K562 (cell line): ENCODE measurements around the gene PLEKHS1.

Experiments used
- CTCF ChIP-seq, 3 experiments: IDR thresholded peaks in 2 of 3; conservative IDR thresholded peaks in 1 of 3; 2 replicates each; pipeline ENCODE4 v1.5.1; 2011 to 2012; ENCODE audit warnings: low read length in 3 of 3, mild to moderate bottlenecking in 3 of 3, control low read depth in 2 of 3, improper control_type of control experiment in 1 of 3, inconsistent platforms in 1 of 3, low read depth in 1 of 3, mixed read lengths in 1 of 3, moderate library complexity in 1 of 3; ENCODE audit not compliant: insufficient read depth in 2 of 3
- TF ChIP-seq, protein P1 (sequence below): fragments of 250-450 bp; sonication (Bioruptor Pico); IDR thresholded peaks from 2 replicates; pipeline ENCODE4 v1.5.0; 2020; ENCODE audit warnings: mild to moderate bottlenecking, borderline replicate concordance
- TF ChIP-seq, protein P2 (sequence below): sonication (generic); formaldehyde crosslinking; IDR thresholded peaks from 2 replicates; pipeline ENCODE4 v1.8.0; 2022; ENCODE audit warnings: mild to moderate bottlenecking, missing genetic modification reagents
- TF ChIP-seq, protein P3 (sequence below), 2 experiments: fragments of 200-800 bp in 1 of 2; sonication (Bioruptor generic) in 1 of 2; sonication (generic) in 1 of 2; formaldehyde crosslinking in 1 of 2; IDR thresholded peaks in 1 of 2; conservative IDR thresholded peaks in 1 of 2; 2 replicates each; pipeline versions ENCODE4 v1.5.0 to v1.6.1; 2016 to 2020; ENCODE audit warnings: missing compliant biosample characterization in 1 of 2, missing genetic modification characterization in 1 of 2, missing genetic modification reagents in 1 of 2

DNA sequence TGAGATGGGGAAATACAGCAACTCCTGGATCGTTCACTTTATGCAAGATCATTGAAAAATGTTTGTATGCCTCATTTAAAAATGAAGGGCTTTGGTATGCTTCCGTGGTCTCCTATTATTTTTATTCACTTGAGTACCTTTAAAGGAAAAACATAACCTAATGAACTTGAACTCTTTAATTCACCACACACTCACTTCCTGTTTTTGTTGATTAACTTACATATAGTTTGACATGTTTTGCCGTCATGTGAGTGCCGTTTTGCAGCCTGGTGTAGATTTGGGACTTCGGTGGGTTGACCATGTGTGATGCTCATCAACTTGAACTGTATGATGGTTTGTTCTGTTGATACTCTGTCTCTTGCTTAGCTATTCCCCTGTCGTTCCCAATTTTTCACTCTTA, 42.8 kb upstream of the PLEKHS1 start:
- TF ChIP-seq CTCF (IDR thresholded peaks at IDR 0.05 in 2 of 3, conservative IDR thresholded peaks at IDR 0.05 in 1 of 3; ENCODE audit: insufficient read depth in 2 of 3, low read depth in 1 of 3, low read length in 3 of 3), result no peak
- TF ChIP-seq, protein P1, sequence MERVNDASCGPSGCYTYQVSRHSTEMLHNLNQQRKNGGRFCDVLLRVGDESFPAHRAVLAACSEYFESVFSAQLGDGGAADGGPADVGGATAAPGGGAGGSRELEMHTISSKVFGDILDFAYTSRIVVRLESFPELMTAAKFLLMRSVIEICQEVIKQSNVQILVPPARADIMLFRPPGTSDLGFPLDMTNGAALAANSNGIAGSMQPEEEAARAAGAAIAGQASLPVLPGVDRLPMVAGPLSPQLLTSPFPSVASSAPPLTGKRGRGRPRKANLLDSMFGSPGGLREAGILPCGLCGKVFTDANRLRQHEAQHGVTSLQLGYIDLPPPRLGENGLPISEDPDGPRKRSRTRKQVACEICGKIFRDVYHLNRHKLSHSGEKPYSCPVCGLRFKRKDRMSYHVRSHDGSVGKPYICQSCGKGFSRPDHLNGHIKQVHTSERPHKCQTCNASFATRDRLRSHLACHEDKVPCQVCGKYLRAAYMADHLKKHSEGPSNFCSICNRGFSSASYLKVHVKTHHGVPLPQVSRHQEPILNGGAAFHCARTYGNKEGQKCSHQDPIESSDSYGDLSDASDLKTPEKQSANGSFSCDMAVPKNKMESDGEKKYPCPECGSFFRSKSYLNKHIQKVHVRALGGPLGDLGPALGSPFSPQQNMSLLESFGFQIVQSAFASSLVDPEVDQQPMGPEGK, result no peak
- TF ChIP-seq, protein P2, sequence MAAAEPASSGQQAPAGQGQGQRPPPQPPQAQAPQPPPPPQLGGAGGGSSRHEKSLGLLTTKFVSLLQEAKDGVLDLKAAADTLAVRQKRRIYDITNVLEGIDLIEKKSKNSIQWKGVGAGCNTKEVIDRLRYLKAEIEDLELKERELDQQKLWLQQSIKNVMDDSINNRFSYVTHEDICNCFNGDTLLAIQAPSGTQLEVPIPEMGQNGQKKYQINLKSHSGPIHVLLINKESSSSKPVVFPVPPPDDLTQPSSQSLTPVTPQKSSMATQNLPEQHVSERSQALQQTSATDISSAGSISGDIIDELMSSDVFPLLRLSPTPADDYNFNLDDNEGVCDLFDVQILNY (CRISPR knock-in tag), result no peak
- TF ChIP-seq, protein P3, sequence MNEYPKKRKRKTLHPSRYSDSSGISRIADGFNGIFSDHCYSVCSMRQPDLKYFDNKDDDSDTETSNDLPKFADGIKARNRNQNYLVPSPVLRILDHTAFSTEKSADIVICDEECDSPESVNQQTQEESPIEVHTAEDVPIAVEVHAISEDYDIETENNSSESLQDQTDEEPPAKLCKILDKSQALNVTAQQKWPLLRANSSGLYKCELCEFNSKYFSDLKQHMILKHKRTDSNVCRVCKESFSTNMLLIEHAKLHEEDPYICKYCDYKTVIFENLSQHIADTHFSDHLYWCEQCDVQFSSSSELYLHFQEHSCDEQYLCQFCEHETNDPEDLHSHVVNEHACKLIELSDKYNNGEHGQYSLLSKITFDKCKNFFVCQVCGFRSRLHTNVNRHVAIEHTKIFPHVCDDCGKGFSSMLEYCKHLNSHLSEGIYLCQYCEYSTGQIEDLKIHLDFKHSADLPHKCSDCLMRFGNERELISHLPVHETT (CRISPR knock-in tag; conservative IDR thresholded peaks at IDR 0.05 in 1 of 2, IDR thresholded peaks at IDR 0.05 in 1 of 2), result no peak
